HPDE6-E6E7 (cell line): ENCODE results near the gene BANP.
"Not testable (repeated sequence)": the region's sequence is repeated elsewhere in the genome, so short reads cannot be mapped to it uniquely, and the experiment has no call there.

Source experiments
- DNase-seq: peaks from one replicate; pipeline ENCODE4 v3.0.0; 2011; ENCODE audit warnings: missing footprints; ENCODE audit errors: extremely low spot score

Gene BANP

GRCh38 chr16:88086571-88087516, 135.6 kb downstream of the BANP start:
- DNase-seq, result no peak

GRCh38 chr16:88087517-88087877, 136.3 kb downstream of the BANP start:
- DNase-seq, result no peak

- no peak for DNase-seq
These were observed 136.9 kb downstream of the BANP start for GRCh38 chr16:88088161-88088581.

- not testable (repeated sequence) for DNase-seq
These were observed 137.4 kb downstream of the BANP start for GRCh38 chr16:88088611-88089010.

GRCh38 chr16:88089071-88089470, 137.8 kb downstream of the BANP start:
- not testable (repeated sequence) for DNase-seq

GRCh38 chr16:88089632-88090376, 138.6 kb downstream of the BANP start:
- DNase-seq, result not testable (repeated sequence)

- not testable (repeated sequence) for DNase-seq
These were observed 139.3 kb downstream of the BANP start for GRCh38 chr16:88090377-88091175.

- not testable (repeated sequence) for DNase-seq
These were observed 140.2 kb downstream of the BANP start for GRCh38 chr16:88091221-88091971.

- not testable (repeated sequence) for DNase-seq
These were observed 140.7 kb downstream of the BANP start for GRCh38 chr16:88091972-88092302.

GRCh38 chr16:88092791-88093555, 141.7 kb downstream of the BANP start:
- DNase-seq, result not testable (repeated sequence)

- not testable (repeated sequence) for DNase-seq
These were observed 142.5 kb downstream of the BANP start for GRCh38 chr16:88093556-88094252.

- not testable (repeated sequence) for DNase-seq
These were observed 143.0 kb downstream of the BANP start for GRCh38 chr16:88094253-88094575.

- not testable (repeated sequence) for DNase-seq
These were observed 143.7 kb downstream of the BANP start for GRCh38 chr16:88094900-88095299.

- not testable (repeated sequence) for DNase-seq
These were observed 145.4 kb downstream of the BANP start for GRCh38 chr16:88096659-88097058.

- DNase-seq, result not testable (repeated sequence)
These were observed 147.7 kb downstream of the BANP start for GRCh38 chr16:88098731-88099562.

GRCh38 chr16:88099563-88099890, 148.3 kb downstream of the BANP start:
- no peak for DNase-seq

- DNase-seq, result not testable (repeated sequence)
These were observed 148.7 kb downstream of the BANP start for GRCh38 chr16:88099956-88100355.

GRCh38 chr16:88100801-88101622, 149.8 kb downstream of the BANP start:
- not testable (repeated sequence) for DNase-seq
